ENCODE measurements around the gene CREB3.

CREB3 gene

DNA sequence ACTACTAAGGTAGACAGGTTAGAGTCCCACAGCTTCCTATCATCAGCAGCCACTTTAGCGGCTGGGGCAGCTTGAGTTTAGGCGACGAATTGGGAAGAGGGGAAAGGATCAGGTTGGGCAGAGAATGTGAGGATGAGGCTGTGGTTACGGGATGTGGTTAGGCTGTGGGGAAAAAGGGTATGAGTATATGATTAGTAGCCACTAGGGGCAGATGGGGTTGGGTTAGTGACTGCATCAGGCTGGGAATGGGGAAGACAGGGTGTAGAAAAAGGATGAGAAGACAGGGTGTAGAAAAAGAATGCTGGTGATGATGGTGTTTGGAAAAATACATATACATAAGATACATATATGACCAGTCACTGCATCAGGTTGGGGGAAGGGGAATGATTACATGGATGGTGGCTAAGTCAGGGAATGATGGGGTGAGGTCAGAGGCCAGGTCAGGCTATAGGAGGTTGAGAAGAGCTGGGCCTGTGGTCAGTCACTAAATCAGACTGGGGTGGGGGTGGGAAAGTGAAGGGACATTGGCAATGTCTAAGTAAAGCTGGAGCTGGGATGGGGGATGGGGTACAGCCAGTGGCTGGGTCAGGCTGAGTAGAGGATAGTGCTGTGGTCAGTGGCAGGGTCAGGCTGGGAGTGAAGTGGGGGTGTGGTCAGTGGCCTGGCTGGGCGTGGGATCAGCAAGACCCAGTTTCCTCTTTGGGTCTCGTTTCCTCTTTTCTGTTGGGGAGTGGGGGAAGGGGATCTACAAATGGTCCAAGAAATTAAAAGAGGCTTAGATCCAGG is 2.6 kb upstream of the CREB3 start:
- Mint-ChIP-seq H3K27me3 (ENCODE audit: low read depth, poor library complexity) (peaks cover 2% of the 10 kb centered on the region), H3K36me3 (ENCODE audit: low read depth) (peaks cover 11% of the 10 kb centered on the region), H3K27ac (peak overlapping the region; percentile 49), H3K4me3 (no peak overlapping the region), H3K9me3 (no peaks in the 10 kb centered on the region), H3K4me1 (peaks cover 10% of the 10 kb centered on the region)
- TF ChIP-seq, protein P1, sequence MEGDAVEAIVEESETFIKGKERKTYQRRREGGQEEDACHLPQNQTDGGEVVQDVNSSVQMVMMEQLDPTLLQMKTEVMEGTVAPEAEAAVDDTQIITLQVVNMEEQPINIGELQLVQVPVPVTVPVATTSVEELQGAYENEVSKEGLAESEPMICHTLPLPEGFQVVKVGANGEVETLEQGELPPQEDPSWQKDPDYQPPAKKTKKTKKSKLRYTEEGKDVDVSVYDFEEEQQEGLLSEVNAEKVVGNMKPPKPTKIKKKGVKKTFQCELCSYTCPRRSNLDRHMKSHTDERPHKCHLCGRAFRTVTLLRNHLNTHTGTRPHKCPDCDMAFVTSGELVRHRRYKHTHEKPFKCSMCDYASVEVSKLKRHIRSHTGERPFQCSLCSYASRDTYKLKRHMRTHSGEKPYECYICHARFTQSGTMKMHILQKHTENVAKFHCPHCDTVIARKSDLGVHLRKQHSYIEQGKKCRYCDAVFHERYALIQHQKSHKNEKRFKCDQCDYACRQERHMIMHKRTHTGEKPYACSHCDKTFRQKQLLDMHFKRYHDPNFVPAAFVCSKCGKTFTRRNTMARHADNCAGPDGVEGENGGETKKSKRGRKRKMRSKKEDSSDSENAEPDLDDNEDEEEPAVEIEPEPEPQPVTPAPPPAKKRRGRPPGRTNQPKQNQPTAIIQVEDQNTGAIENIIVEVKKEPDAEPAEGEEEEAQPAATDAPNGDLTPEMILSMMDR (IDR thresholded peaks at IDR 0.05) = peak; percentile 44
- DNase-seq = no peak

DNA sequence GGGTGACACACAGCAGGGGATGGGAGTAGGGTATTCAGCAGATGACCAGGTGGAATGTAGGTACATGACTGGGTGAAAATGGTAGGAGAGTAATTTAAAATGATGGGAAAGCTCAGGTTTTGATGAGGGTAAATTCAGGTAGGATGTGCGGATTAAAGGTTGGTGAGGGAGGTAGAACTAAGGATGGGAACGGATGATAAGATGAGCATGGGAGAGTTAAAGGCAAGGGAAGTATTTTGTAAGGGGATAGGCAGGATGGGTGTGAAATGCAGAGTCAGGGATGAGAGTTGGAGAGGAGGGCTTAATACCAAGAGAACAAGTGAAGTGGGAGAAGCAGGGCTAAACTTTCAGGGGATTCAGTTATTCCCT is 2.0 kb upstream of the CREB3 start:
- H3K27me3 Mint-ChIP-seq (ENCODE audit: low read depth, poor library complexity) = peaks cover 2% of the 10 kb centered on the region
- TF ChIP-seq, protein P1 (IDR thresholded peaks at IDR 0.05) = no peak
- no peak for DNase-seq
- H3K4me3 Mint-ChIP-seq = no peak overlapping the region
- H3K4me1 Mint-ChIP-seq = peaks cover 10% of the 10 kb centered on the region
- peaks cover 13% of the 10 kb centered on the region for H3K36me3 Mint-ChIP-seq (ENCODE audit: low read depth)
- peak overlapping the region; percentile 49 for H3K27ac Mint-ChIP-seq
- H3K9me3 Mint-ChIP-seq = no peaks in the 10 kb centered on the region

DNA sequence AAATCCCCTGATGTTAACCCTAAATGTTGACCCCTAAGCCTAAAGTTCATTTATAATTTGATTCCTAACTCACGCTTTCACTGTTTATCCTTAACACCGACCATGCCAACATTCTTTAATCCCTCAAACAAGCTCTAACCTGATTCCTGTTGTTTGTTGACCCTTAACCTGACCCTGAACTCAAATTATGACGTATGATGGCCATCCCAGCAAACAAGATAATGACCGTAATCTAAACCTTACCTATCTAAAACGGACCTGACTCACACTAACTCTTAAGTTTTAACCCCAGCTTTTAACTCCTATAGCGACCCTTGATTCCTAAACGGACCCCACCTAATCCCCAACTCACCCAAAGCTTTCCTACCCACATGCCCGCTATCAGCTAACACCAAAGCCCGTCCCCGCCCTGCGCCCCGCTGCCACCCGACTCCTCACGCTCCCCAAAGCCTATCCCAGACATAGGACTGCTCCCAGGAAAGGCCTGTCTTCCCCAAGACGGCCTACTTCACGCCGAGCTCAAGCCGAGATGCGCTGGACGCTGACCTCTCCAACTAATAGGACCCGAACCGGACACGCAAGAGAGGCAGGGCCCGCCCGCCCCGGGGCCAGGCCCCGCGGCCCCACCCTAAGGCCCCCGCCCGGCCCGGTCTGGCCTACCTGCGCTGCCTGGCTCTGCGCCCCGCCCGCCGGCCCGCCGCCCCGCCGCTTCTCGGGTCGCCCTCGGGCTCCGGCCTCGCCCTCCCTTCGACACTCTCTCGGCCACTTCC is 866 bp upstream of the CREB3 start:
- Mint-ChIP-seq H3K27me3 (ENCODE audit: low read depth, poor library complexity) (peaks cover 2% of the 10 kb centered on the region), H3K27ac (peak overlapping the region; percentile 68), H3K36me3 (ENCODE audit: low read depth) (peaks cover 11% of the 10 kb centered on the region), H3K9me3 (no peaks in the 10 kb centered on the region), H3K4me3 (no peak overlapping the region), H3K4me1 (peaks cover 10% of the 10 kb centered on the region)
- no peak for DNase-seq
- TF ChIP-seq, protein P1 (IDR thresholded peaks at IDR 0.05) = no peak

DNA sequence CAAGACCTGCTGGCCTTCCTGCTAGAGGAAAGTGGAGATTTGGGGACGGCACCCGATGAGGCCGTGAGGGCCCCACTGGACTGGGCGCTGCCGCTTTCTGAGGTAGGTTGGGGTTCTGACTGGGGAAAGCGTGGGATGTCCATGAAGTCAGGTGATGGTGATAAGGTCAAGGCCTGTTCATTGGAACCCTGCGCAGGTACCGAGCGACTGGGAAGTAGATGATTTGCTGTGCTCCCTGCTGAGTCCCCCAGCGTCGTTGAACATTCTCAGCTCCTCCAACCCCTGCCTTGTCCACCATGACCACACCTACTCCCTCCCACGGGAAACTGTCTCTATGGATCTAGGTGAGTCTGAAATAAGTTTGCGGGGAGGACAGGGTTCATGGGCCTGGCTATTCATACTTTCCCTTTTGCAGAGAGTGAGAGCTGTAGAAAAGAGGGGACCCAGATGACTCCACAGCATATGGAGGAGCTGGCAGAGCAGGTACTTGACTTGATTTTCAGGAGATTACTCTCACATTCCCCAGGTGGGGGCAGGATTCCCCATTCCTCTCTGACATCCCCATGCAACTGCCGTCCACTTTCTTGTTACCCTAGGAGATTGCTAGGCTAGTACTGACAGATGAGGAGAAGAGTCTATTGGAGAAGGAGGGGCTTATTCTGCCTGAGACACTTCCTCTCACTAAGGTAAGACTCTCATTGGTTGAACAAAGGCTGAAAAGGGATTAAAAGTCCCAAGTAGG is 505 bp downstream of the CREB3 start:
- Mint-ChIP-seq H3K9me3 (no peaks in the 10 kb centered on the region), H3K36me3 (ENCODE audit: low read depth) (peaks cover 11% of the 10 kb centered on the region), H3K27ac (peak overlapping the region; percentile 95), H3K4me3 (no peak overlapping the region), H3K4me1 (peaks cover 10% of the 10 kb centered on the region), H3K27me3 (ENCODE audit: low read depth, poor library complexity) (peaks cover 2% of the 10 kb centered on the region)
- DNase-seq = peak; percentile 45
- TF ChIP-seq, protein P1 (IDR thresholded peaks at IDR 0.05) = no peak

DNA sequence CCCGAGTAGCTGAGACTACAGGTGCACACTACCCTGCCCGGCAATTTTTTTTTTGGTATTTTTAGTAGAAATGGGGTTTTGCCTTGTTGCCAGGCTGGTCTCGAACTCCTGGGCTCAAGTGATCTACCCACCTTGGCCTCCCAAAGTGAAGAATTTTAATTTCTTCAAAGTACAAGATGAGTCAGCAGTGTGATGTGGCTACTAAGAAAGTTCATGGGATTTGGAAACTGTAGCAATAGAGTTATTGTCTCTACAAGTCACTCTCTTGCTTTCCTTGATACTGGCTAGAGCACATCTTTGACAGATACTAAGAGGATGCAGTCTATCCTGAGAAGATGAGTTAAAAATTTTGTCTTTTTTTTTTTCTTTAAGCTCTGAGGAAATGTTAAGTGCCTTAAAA is 1.6 kb downstream of the CREB3 start:
- H3K4me1 Mint-ChIP-seq = peaks cover 10% of the 10 kb centered on the region
- no peak overlapping the region for H3K4me3 Mint-ChIP-seq
- H3K36me3 Mint-ChIP-seq (ENCODE audit: low read depth) = peaks cover 11% of the 10 kb centered on the region
- peaks cover 2% of the 10 kb centered on the region for H3K27me3 Mint-ChIP-seq (ENCODE audit: low read depth, poor library complexity)
- no peaks in the 10 kb centered on the region for H3K9me3 Mint-ChIP-seq
- TF ChIP-seq, protein P1 (IDR thresholded peaks at IDR 0.05) = no peak
- H3K27ac Mint-ChIP-seq = no peak overlapping the region
- no peak for DNase-seq

Measured in nephron progenitor cell (in vitro differentiated cells).